Liver (tissue), 9 donors: ENCODE data around the gene CBFA2T3. TPM values are rescaled to one million over a fixed set of nuclear protein-coding genes. Genes with fewer than 3 reads are reported as not detected.

Experiments
- DNase-seq: peaks from one replicate; pipeline ENCODE4 v3.0.0-alpha.2; 2017; ENCODE audit warnings: low spot score
- H3K27ac ChIP-seq, 2 donors: one replicate each; pipeline ENCODE4 v1.7.0; 2013; ENCODE audit warnings: inconsistent platforms in 2 of 2, low read length in 2 of 2, control low read depth in 1 of 2, low read depth in 1 of 2, mild to moderate bottlenecking in 1 of 2
- H3K27me3 ChIP-seq, 4 donors: one replicate each; pipeline versions ENCODE4 v1.6.1 to v1.7.0; 2013; ENCODE audit warnings: low read length in 3 of 4, inconsistent platforms in 1 of 4, mild to moderate bottlenecking in 1 of 4, moderate library complexity in 1 of 4; ENCODE audit not compliant: control insufficient read depth in 4 of 4, insufficient read depth in 4 of 4
- H3K36me3 ChIP-seq, 4 donors: one replicate each; pipeline versions ENCODE4 v1.6.1 to v1.7.0; 2013; ENCODE audit warnings: low read length in 3 of 4, mild to moderate bottlenecking in 3 of 4, low read depth in 1 of 4, moderate library complexity in 1 of 4; ENCODE audit not compliant: control insufficient read depth in 4 of 4, insufficient read depth in 3 of 4
- H3K4me1 ChIP-seq, 4 donors: one replicate each; pipeline versions ENCODE4 v1.6.1 to v1.7.0; 2013; ENCODE audit warnings: low read length in 3 of 4, mild to moderate bottlenecking in 3 of 4, moderate library complexity in 1 of 4; ENCODE audit not compliant: control insufficient read depth in 4 of 4, insufficient read depth in 4 of 4
- H3K4me3 ChIP-seq, 3 donors: one replicate each; pipeline versions ENCODE4 v1.6.1 to v1.7.0; 2013; ENCODE audit warnings: low read length in 3 of 3, control low read depth in 1 of 3, low read depth in 1 of 3, mild to moderate bottlenecking in 1 of 3
- H3K9ac ChIP-seq, 2 donors: one replicate each; pipeline ENCODE4 v1.7.0; 2013; ENCODE audit warnings: low read length in 2 of 2, mild to moderate bottlenecking in 2 of 2, moderate library complexity in 2 of 2, control low read depth in 1 of 2, low read depth in 1 of 2
- H3K9me3 ChIP-seq, 4 donors: one replicate each; pipeline versions ENCODE4 v1.6.1 to v1.7.0; 2013; ENCODE audit warnings: low read length in 3 of 4; ENCODE audit not compliant: control insufficient read depth in 4 of 4
- CTCF ChIP-seq: fragments of 150-350 bp; IDR thresholded peaks from 2 replicates; pipeline ENCODE4 v1.5.1; 2017; ENCODE audit warnings: improper control_type of control experiment, low read depth, low read length; ENCODE audit not compliant: missing input control
- EGR1 ChIP-seq, 2 donors: IDR thresholded peaks; 2 replicates each; pipeline ENCODE4 v1.6.1; 2016 to 2018; ENCODE audit warnings: antibody characterized with exemption in 2 of 2, low read depth in 2 of 2
- FOXA1 ChIP-seq: IDR thresholded peaks from 2 replicates; pipeline ENCODE4 v1.6.1; 2016; ENCODE audit warnings: antibody characterized with exemption
- GABPA ChIP-seq, 2 donors: IDR thresholded peaks in 1 of 2; conservative IDR thresholded peaks in 1 of 2; 2 replicates each; pipeline ENCODE4 v1.6.1; 2016; ENCODE audit warnings: antibody characterized with exemption in 2 of 2, mild to moderate bottlenecking in 1 of 2, moderate library complexity in 1 of 2
- HNF4A ChIP-seq, 2 donors: conservative IDR thresholded peaks; 2 replicates each; pipeline ENCODE4 v1.6.1; 2016; ENCODE audit warnings: antibody characterized with exemption in 2 of 2, mild to moderate bottlenecking in 2 of 2
- HNF4G ChIP-seq: IDR thresholded peaks from 2 replicates; pipeline ENCODE4 v1.6.1; 2016; ENCODE audit warnings: antibody characterized with exemption
- NR2F2 ChIP-seq: IDR thresholded peaks from 2 replicates; pipeline ENCODE4 v1.6.1; 2016; ENCODE audit warnings: antibody characterized with exemption
- RAD21 ChIP-seq, 2 donors: IDR thresholded peaks; 2 replicates each; pipeline ENCODE4 v1.6.1; 2016; ENCODE audit warnings: antibody characterized with exemption in 2 of 2, mild to moderate bottlenecking in 2 of 2
- RXRA ChIP-seq, 2 donors: IDR thresholded peaks; 2 replicates each; pipeline ENCODE4 v1.6.1; 2017 to 2018; ENCODE audit warnings: antibody characterized with exemption in 2 of 2, mild to moderate bottlenecking in 1 of 2
- TAF1 ChIP-seq: conservative IDR thresholded peaks from 2 replicates; pipeline ENCODE4 v1.6.1; 2016; ENCODE audit warnings: antibody characterized with exemption, mild to moderate bottlenecking
- WGBS: extraction: QIAGEN DNeasy Blood & Tissue Kit; methylation state at CpG from one replicate; pipeline ENCODE4 v1.1.7; 2013; 5-methylcytosine and 5-hydroxymethylcytosine counted together
- polyA plus RNA-seq, 2 donors: library from polyadenylated mRNA; stranded (reverse) in 1 of 2; unstranded in 1 of 2; fragments of 200-250 nt in 1 of 2; fragments of >200 nt in 1 of 2; fragmentation: Nextera tagmentation in 1 of 2; extraction: Ambion mirVana in 1 of 2; gene quantifications; one replicate each; pipeline versions ENCODE4 v1.2.1 to v1.2.3, GENCODE V29; 2013 to 2015
- total RNA-seq, 2 donors: library from RNA; depleted of rRNA; stranded (reverse); fragments of >200 nt; gene quantifications; one replicate each; pipeline ENCODE4 v1.2.3, GENCODE V29; 2014
- TF ChIP-seq, protein P1 (sequence below): IDR thresholded peaks from 2 replicates; pipeline ENCODE4 v1.6.1; 2016; ENCODE audit warnings: antibody characterized with exemption, mild to moderate bottlenecking
- TF ChIP-seq, protein P2 (sequence below): IDR thresholded peaks from 2 replicates; pipeline ENCODE4 v1.6.1; 2016; ENCODE audit warnings: antibody characterized with exemption
- TF ChIP-seq, protein P3 (sequence below): IDR thresholded peaks from 2 replicates; pipeline ENCODE4 v1.6.1; 2016; ENCODE audit warnings: antibody characterized with exemption
- TF ChIP-seq, protein P4 (sequence below): IDR thresholded peaks from 2 replicates; pipeline ENCODE4 v1.6.1; 2016; ENCODE audit warnings: antibody characterized with exemption
- donor health status: healthy.
- donor health status: healthy.
- donor health status: healthy.
- donor health status: healthy.
- donor health status: healthy.

Gene CBFA2T3
- total and polyA plus RNA-seq, 4 donors: 1.4 to 4.5 (median 3.1) TPM

DNA sequence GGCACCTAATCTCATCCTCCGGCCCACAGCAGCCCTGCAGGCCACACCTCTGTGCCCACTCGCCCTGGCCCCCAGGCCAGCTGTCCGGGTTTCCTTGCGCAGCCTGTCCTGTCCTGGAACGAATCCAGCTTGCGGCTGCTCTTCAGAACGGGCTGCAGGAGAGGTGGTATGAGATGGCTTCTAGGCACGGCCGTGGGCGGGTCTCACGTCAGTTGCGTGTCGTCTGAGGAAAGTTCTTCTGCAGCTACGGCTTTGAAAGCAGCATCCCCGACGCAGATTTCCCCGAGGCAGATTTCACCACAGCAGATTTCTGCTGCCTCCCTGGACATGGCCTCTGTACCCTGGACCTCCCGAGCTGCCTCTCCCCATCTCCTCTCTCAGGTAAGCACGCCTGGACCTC, 138.4 kb downstream of the CBFA2T3 start:
- TF ChIP-seq FOXA1: no peak
- no peak for TF ChIP-seq RAD21 (IDR thresholded peaks at IDR 0.05)
- TF ChIP-seq, protein P1, sequence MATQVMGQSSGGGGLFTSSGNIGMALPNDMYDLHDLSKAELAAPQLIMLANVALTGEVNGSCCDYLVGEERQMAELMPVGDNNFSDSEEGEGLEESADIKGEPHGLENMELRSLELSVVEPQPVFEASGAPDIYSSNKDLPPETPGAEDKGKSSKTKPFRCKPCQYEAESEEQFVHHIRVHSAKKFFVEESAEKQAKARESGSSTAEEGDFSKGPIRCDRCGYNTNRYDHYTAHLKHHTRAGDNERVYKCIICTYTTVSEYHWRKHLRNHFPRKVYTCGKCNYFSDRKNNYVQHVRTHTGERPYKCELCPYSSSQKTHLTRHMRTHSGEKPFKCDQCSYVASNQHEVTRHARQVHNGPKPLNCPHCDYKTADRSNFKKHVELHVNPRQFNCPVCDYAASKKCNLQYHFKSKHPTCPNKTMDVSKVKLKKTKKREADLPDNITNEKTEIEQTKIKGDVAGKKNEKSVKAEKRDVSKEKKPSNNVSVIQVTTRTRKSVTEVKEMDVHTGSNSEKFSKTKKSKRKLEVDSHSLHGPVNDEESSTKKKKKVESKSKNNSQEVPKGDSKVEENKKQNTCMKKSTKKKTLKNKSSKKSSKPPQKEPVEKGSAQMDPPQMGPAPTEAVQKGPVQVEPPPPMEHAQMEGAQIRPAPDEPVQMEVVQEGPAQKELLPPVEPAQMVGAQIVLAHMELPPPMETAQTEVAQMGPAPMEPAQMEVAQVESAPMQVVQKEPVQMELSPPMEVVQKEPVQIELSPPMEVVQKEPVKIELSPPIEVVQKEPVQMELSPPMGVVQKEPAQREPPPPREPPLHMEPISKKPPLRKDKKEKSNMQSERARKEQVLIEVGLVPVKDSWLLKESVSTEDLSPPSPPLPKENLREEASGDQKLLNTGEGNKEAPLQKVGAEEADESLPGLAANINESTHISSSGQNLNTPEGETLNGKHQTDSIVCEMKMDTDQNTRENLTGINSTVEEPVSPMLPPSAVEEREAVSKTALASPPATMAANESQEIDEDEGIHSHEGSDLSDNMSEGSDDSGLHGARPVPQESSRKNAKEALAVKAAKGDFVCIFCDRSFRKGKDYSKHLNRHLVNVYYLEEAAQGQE: no peak
- no peak for TF ChIP-seq TAF1
- no peak for TF ChIP-seq GABPA (IDR thresholded peaks at IDR 0.05 in 1 of 2, conservative IDR thresholded peaks at IDR 0.05 in 1 of 2)
- no peak for TF ChIP-seq EGR1 (IDR thresholded peaks at IDR 0.05; ENCODE audit: low read depth in 2 of 2)
- TF ChIP-seq, protein P2, sequence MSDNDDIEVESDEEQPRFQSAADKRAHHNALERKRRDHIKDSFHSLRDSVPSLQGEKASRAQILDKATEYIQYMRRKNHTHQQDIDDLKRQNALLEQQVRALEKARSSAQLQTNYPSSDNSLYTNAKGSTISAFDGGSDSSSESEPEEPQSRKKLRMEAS: no peak
- no peak for TF ChIP-seq HNF4G
- TF ChIP-seq, protein P3, sequence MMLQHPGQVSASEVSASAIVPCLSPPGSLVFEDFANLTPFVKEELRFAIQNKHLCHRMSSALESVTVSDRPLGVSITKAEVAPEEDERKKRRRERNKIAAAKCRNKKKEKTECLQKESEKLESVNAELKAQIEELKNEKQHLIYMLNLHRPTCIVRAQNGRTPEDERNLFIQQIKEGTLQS: no peak
- TF ChIP-seq NR2F2: no peak
- H3K9ac ChIP-seq: no peak overlapping the region
- H3K27ac ChIP-seq: no peak overlapping the region
- no peaks in the 10 kb centered on the region for H3K4me1 ChIP-seq
- no peaks in the 10 kb centered on the region for H3K9me3 ChIP-seq
- no peak overlapping the region for H3K4me3 ChIP-seq
- H3K36me3 ChIP-seq: peaks cover 0 to 33% (median 6%) of the 10 kb centered on the region in 4 donors
- WGBS: 96% methylated on average over 19 of the region's 19 CpGs
- DNase-seq: no peak
- no peaks in the 10 kb centered on the region for H3K27me3 ChIP-seq

- TF ChIP-seq, protein P4, sequence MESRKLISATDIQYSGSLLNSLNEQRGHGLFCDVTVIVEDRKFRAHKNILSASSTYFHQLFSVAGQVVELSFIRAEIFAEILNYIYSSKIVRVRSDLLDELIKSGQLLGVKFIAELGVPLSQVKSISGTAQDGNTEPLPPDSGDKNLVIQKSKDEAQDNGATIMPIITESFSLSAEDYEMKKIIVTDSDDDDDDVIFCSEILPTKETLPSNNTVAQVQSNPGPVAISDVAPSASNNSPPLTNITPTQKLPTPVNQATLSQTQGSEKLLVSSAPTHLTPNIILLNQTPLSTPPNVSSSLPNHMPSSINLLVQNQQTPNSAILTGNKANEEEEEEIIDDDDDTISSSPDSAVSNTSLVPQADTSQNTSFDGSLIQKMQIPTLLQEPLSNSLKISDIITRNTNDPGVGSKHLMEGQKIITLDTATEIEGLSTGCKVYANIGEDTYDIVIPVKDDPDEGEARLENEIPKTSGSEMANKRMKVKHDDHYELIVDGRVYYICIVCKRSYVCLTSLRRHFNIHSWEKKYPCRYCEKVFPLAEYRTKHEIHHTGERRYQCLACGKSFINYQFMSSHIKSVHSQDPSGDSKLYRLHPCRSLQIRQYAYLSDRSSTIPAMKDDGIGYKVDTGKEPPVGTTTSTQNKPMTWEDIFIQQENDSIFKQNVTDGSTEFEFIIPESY: no peak
- TF ChIP-seq RAD21 (IDR thresholded peaks at IDR 0.05) (no peak), CTCF (no peak), HNF4A (conservative IDR thresholded peaks at IDR 0.05) (no peak), RXRA (IDR thresholded peaks at IDR 0.05) (no peak), EGR1 (IDR thresholded peaks at IDR 0.05; ENCODE audit: low read depth in 2 of 2) (no peak)
- TF ChIP-seq, protein P2: no peak
- TF ChIP-seq, protein P1: no peak
- no peak overlapping the region for H3K9ac ChIP-seq
- no peak overlapping the region for H3K4me3 ChIP-seq
- no peak overlapping the region for H3K27ac ChIP-seq
- peaks cover 0 to 29% (median 6%) of the 10 kb centered on the region in 4 donors for H3K36me3 ChIP-seq
- H3K9me3 ChIP-seq: no peaks in the 10 kb centered on the region
- 96% methylated on average over 20 of the region's 20 CpGs for WGBS
- no peaks in the 10 kb centered on the region for H3K4me1 ChIP-seq
- DNase-seq: no peak
- no peaks in the 10 kb centered on the region for H3K27me3 ChIP-seq
These were observed 139.2 kb downstream of the CBFA2T3 start for GRCh38 chr16:88837806-88838205.
